IMR-90 (cell line): ENCODE measurements around the gene PTK7. TPM values are rescaled to one million over a fixed set of nuclear protein-coding genes. Genes with fewer than 3 reads are reported as not detected.

ENCODE experiments used
- ATAC-seq: fragments of 200-7000 bp; cut with Tn5 transposase; 2 replicates; pipeline ENCODE4 v1.9.1; 2020; ENCODE audit warnings: low read depth, mild to moderate bottlenecking, moderate library complexity
- BruUV-seq: library from RNA; stranded (reverse); fragments of 400-500 nt; replicated peaks from 2 replicates; lab custom pipeline; 2021; lab: Mats Ljungman, UMichigan
- CTCF ChIA-PET: fragments of 300-600 bp; formaldehyde crosslinking; extraction: SDS; loops from one replicate; lab custom pipeline; 2021; ENCODE audit warnings: antibody characterized with exemption; lab: Yijun Ruan, JAX
- POLR2A ChIA-PET: fragments of 300-600 bp; sonication (Branson Sonifier 250); formaldehyde crosslinking; loops from one replicate; lab custom pipeline; 2022; ENCODE audit warnings: antibody characterized with exemption; ENCODE audit not compliant: unreplicated experiment; lab: Charles Lee
- DNase-seq: peaks from one replicate; pipeline ENCODE4 v3.0.0; 2013
- H2AFZ ChIP-seq: replicated peaks from 2 replicates; pipeline ENCODE3; 2013; ENCODE audit warnings: low read length, mild to moderate bottlenecking; ENCODE audit not compliant: poor library complexity
- H2AK5ac ChIP-seq: 2 replicates; pipeline ENCODE4 v1.6.1; 2013; ENCODE audit warnings: low read depth, low read length, inconsistent platforms
- H2AK9ac ChIP-seq: replicated peaks from 2 replicates; pipeline ENCODE3; 2013; ENCODE audit warnings: mild to moderate bottlenecking, low read depth, low read length, moderate library complexity; ENCODE audit not compliant: poor library complexity
- H2BK120ac ChIP-seq: 2 replicates; pipeline ENCODE4 v1.6.1; 2013; ENCODE audit warnings: low read depth, low read length, inconsistent platforms
- H2BK15ac ChIP-seq: 3 replicates; pipeline ENCODE4 v1.6.1; 2013; ENCODE audit warnings: low read depth, low read length, inconsistent platforms
- H2BK20ac ChIP-seq: 2 replicates; pipeline ENCODE4 v1.6.1; 2013; ENCODE audit warnings: low read depth, mild to moderate bottlenecking, inconsistent platforms, low read length, moderate library complexity
- H2BK5ac ChIP-seq: 2 replicates; pipeline ENCODE4 v1.6.1; 2013; ENCODE audit warnings: mild to moderate bottlenecking, low read depth, low read length, inconsistent platforms; ENCODE audit not compliant: poor library complexity, severe bottlenecking
- H3K14ac ChIP-seq: replicated peaks from 2 replicates; pipeline ENCODE4 v1.6.1; 2013; ENCODE audit warnings: low read depth, low read length, inconsistent platforms
- H3K18ac ChIP-seq: 2 replicates; pipeline ENCODE4 v1.6.1; 2013; ENCODE audit warnings: low read depth, low read length, control low read depth
- H3K23ac ChIP-seq: 2 replicates; pipeline ENCODE4 v1.6.1; 2013; ENCODE audit warnings: low read depth, low read length, inconsistent platforms
- H3K27ac ChIP-seq: 2 replicates; pipeline ENCODE4 v1.5.1; 2013; ENCODE audit warnings: mild to moderate bottlenecking, control low read depth, low read length; ENCODE audit not compliant: insufficient read depth
- H3K27me3 ChIP-seq: 2 replicates; pipeline ENCODE4 v1.6.1; 2013; ENCODE audit warnings: low read length; ENCODE audit not compliant: control insufficient read depth, insufficient read depth
- H3K36me3 ChIP-seq: 2 replicates; pipeline ENCODE4 v1.6.1; 2013; ENCODE audit warnings: low read length, mixed read lengths; ENCODE audit not compliant: control insufficient read depth, insufficient read depth
- H3K4ac ChIP-seq: 2 replicates; pipeline ENCODE4 v1.6.1; 2013; ENCODE audit warnings: low read depth, low read length, inconsistent platforms
- H3K4me1 ChIP-seq: 2 replicates; pipeline ENCODE4 v1.6.1; 2013; ENCODE audit warnings: low read length, mixed read lengths; ENCODE audit not compliant: control insufficient read depth, insufficient read depth
- H3K4me2 ChIP-seq: 2 replicates; pipeline ENCODE4 v1.6.1; 2013; ENCODE audit warnings: low read depth, mild to moderate bottlenecking, control low read depth, low read length, moderate library complexity
- H3K4me3 ChIP-seq: 2 replicates; pipeline ENCODE4 v1.5.1; 2013; ENCODE audit warnings: low read depth, mild to moderate bottlenecking, control low read depth, low read length, moderate library complexity; ENCODE audit not compliant: insufficient read depth
- H3K56ac ChIP-seq: 2 replicates; pipeline ENCODE4 v1.6.1; 2013; ENCODE audit warnings: low read length, inconsistent platforms; ENCODE audit not compliant: insufficient read depth; ENCODE audit errors: extremely low read depth
- H3K79me1 ChIP-seq, 2 experiments: 2 replicates each; pipeline ENCODE4 v1.6.1; 2013; ENCODE audit warnings: low read length in 2 of 2, inconsistent platforms in 1 of 2, low read depth in 1 of 2
- H3K9ac ChIP-seq: 2 replicates; pipeline ENCODE4 v1.6.1; 2013; ENCODE audit warnings: low read depth, low read length, control low read depth
- H3K9me1 ChIP-seq: 2 replicates; pipeline ENCODE4 v1.6.1; 2013; ENCODE audit warnings: low read length, inconsistent platforms; ENCODE audit not compliant: insufficient read depth
- H3K9me3 ChIP-seq: 2 replicates; pipeline ENCODE4 v1.6.1; 2013; ENCODE audit warnings: low read length; ENCODE audit not compliant: control insufficient read depth, insufficient read depth
- H4K20me1 ChIP-seq: 2 replicates; pipeline ENCODE4 v1.6.1; 2013; ENCODE audit warnings: low read length, inconsistent platforms; ENCODE audit not compliant: insufficient read depth
- H4K5ac ChIP-seq: 2 replicates; pipeline ENCODE4 v1.6.1; 2013; ENCODE audit warnings: mild to moderate bottlenecking, low read depth, low read length, control low read depth
- H4K8ac ChIP-seq, 2 experiments: 2 replicates each; pipeline ENCODE4 v1.6.1; 2013; ENCODE audit warnings: low read depth in 2 of 2, low read length in 2 of 2, control low read depth in 1 of 2, inconsistent platforms in 1 of 2
- H4K91ac ChIP-seq: 2 replicates; pipeline ENCODE4 v1.6.1; 2013; ENCODE audit warnings: low read depth, low read length, inconsistent platforms; ENCODE audit not compliant: insufficient read depth
- MAFK ChIP-seq: IDR thresholded peaks from 2 replicates; pipeline ENCODE4 v1.6.1; 2012; ENCODE audit warnings: low read depth, low read length, improper control_type of control experiment
- MAZ ChIP-seq: IDR thresholded peaks from 2 replicates; pipeline ENCODE4 v1.6.1; 2012; ENCODE audit warnings: low read depth, mild to moderate bottlenecking, low read length, improper control_type of control experiment, moderate library complexity, borderline replicate concordance
- MXI1 ChIP-seq: IDR thresholded peaks from 2 replicates; pipeline ENCODE4 v1.6.1; 2012; ENCODE audit warnings: low read depth, mild to moderate bottlenecking, low read length, moderate library complexity, borderline replicate concordance
- POLR2A ChIP-seq: IDR thresholded peaks from 2 replicates; pipeline ENCODE4 v1.6.1; 2012; ENCODE audit warnings: mild to moderate bottlenecking, low read depth, low read length
- RCOR1 ChIP-seq: IDR thresholded peaks from 2 replicates; pipeline ENCODE4 v1.6.1; 2012; ENCODE audit warnings: mild to moderate bottlenecking, low read length, improper control_type of control experiment; ENCODE audit not compliant: insufficient replicate concordance
- WGBS, 2 experiments: methylation state at CpG; one replicate each; pipeline versions ENCODE4 v1.1.5 to v1.1.7; 2013; ENCODE audit warnings: missing lambda C conversion rate in 2 of 2; ENCODE audit not compliant: insufficient read length in 1 of 2; ENCODE audit errors: extremely low coverage in 2 of 2; 5-methylcytosine and 5-hydroxymethylcytosine counted together
- dilution Hi-C: fragments of 300-500 bp; cut with HindIII; formaldehyde crosslinking; loops from one replicate; pipeline ENCODE4 v1.14.3; 2018; ENCODE audit warnings: low sequenced_read_pairs; ENCODE audit not compliant: unreplicated experiment
- in situ Hi-C: fragments of 300-500 bp; cut with MboI; formaldehyde crosslinking; loops from 3 replicates; pipeline ENCODE4 v1.14.3; 2019; ENCODE audit warnings: low sequenced_read_pairs, inconsistent platforms, mixed read lengths
- intact Hi-C: fragments of 100-400 bp; cut with micrococcal nuclease; formaldehyde crosslinking; loops from 2 replicates; pipeline ENCODE4 v1.10.0; 2022
- polyA plus RNA-seq, 3 experiments: library from polyadenylated mRNA; depleted of rRNA; stranded (reverse); fragments of >200 nt; gene quantifications; 2 replicates each; pipeline ENCODE4 v1.2.3, GENCODE V29; 2012; ENCODE audit warnings: low replicate concordance in 1 of 3
- total RNA-seq: library from RNA; depleted of rRNA; stranded (reverse); fragments of >200 nt; gene quantifications from 2 replicates; pipeline ENCODE4 v1.2.3, GENCODE V29; 2012

The PTK7 gene
- total and polyA plus RNA-seq, 2 of the 4 experiments (the other 2 are of a cell fraction): 47.1 to 142 TPM

DNA sequence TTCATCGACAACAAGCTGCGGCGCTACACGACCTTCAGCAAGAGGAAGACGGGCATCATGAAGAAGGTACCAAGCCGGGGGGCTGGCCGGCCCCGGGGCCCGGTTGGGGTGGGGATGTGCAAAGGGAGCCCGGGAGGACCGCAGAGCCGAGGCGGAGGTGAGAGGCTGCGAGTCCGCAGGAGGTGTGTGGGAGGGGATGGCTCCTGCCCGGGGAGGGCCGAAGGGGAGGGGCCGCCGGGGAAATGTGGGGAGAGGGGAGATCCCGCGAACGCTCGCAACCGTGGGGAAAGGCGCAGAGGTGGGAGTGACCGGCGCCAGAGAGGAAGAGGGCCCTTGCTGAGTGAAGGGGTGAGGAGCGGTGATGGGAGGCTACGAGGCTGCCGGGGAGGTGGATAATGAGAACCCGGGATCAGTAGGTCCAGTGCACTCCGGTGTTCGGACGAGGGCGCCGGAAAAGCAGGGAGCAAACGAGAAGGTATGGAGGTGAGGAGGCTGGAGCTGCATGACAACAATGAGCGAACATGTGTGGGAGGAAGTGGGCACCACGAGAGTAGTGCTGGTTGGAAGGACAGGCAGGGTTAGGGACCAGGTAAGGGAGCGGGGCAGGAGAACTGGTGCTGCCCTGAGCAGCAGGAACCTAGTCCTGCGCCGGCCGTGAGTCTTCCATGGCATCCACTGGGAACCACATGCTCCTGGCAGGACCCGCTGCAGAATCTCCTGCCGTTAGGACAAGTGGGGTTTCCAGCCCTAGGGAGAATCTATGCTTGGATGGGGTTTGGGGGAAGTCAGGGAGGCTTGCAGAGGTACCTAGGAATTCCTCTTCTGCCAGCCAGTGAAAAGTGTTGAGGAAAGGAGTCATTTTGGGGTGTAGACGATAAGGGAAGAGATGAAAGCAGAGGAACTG lies 96.2 kb downstream of the PTK7 start:
- Histone ChIP-seq H3K4me3 (peak overlapping the region; percentile 73), H3K9me3 (no peaks in the 10 kb centered on the region), H3K27me3 (no peaks in the 10 kb centered on the region), H2BK20ac (peak overlapping the region; percentile 50; the same call in 1 of the 2 replicates), H2BK120ac (peak overlapping the region; percentile 97), H4K91ac (peak overlapping the region; percentile 100), H3K79me1 (peaks cover 20 to 41% of the 10 kb centered on the region in 2 experiments), H4K5ac (peak overlapping the region; percentile 53), H3K56ac (peak overlapping the region; percentile 96), H2AK5ac (peak overlapping the region; percentile 100), H2AFZ (peak overlapping the region; percentile 90), H3K9ac (peak overlapping the region; percentile 99), H2AK9ac (peak overlapping the region; percentile 99), H3K4ac (peak overlapping the region; percentile 100), H3K23ac (peak overlapping the region; percentile 97), H4K20me1 (peaks cover 40% of the 10 kb centered on the region), H3K27ac (peak overlapping the region; percentile 90), H3K14ac (peak overlapping the region; percentile 99), H3K18ac (peak overlapping the region; percentile 69), H3K36me3 (peaks cover 21% of the 10 kb centered on the region), H2BK15ac (peak overlapping the region; percentile 100; the same call in 2 of the 3 replicates), H4K8ac (peak overlapping the region; percentile 86 to 97), H3K4me2 (peak overlapping the region; percentile 81), H3K9me1 (peaks cover 15% of the 10 kb centered on the region), H2BK5ac (peak overlapping the region; percentile 94), H3K4me1 (peaks cover 15% of the 10 kb centered on the region)
- TF ChIP-seq MAFK (no peak), POLR2A (0 out of 2 replicates have a peak, but pooled peaks have one; percentile 10), RCOR1 (no peak), MAZ (peak; percentile 87; the same call in 1 of the 2 replicates), MXI1 (peak; percentile 64; the same call in 1 of the 2 replicates)
- intact Hi-C loops (no loop called here), in situ Hi-C loops (no loop called here), dilution Hi-C loops (no loop called here)
- ATAC-seq (peak; percentile 1), DNase-seq (peak; percentile 27)
- CTCF ChIA-PET: interaction anchor here (0.8 kb wide), 1 partner anchor 10 kb away, joined by 6 read pairs; the partner anchor contains the start of gene CUL9
- POLR2A ChIA-PET: interaction anchor here (1.1 kb wide), 1 partner anchor 10 kb away, joined by 6 read pairs; the partner anchor contains the start of gene CUL9
- WGBS, 2 experiments: 2% methylated on average over 35 of the region's 46 CpGs; no CpG with 5 or more reads in 1 of the 2 experiments
- no TSS peak for BruUV-seq
